DMS 273 (cell line): ENCODE data around the gene KCNQ2.
A peak's percentile ranks its signal among the peaks of the same experiment; 100 is the strongest.

Source experiments
- DNase-seq: peaks from one replicate; lab custom pipeline; 2025; ENCODE audit not compliant: unreplicated experiment; lab: John Stamatoyannopoulos, UW

KCNQ2 gene

DNA sequence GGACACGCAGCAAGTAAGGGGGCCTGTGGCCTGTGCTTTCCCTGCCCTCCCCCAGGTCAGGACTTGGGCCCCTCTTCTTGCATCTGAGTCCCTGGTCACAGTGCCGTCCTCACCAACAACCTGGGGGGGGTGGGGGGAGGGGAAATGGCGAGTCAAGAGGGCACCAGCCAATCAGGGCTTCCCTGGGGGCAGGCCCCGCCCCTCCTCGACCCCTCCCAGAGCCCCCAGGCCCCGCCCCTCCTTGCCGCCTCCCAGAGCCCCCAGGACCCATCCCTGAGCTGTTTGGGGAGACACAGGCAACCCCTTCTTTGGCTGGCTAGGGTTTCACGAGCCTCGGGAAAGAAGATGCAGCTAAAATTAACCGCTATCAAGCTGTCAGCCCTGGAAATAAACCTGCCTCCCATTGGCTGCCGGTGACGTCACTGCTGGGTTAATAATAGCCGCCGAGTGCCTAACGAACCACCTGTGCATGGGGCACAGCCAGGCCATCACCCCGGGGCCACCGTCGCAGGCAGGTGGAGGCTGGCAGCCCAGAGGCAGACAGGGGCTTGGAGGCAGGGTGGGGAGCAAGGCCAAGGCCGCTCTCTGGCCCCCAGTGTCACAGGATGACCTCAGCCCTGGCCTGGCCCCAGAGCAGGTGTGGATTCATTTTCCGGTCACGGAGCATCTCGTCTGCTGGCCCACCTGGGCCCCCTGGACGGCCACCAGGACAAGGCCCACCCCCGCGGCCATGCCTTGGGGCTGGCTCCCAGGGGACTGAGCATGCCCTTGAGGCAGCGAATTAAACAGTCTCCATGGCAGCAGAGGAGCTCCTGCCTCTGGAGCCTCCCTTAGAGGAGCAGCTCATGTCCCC is 29.6 kb upstream of the KCNQ2 start:
- peak; percentile 94 for DNase-seq

DNA sequence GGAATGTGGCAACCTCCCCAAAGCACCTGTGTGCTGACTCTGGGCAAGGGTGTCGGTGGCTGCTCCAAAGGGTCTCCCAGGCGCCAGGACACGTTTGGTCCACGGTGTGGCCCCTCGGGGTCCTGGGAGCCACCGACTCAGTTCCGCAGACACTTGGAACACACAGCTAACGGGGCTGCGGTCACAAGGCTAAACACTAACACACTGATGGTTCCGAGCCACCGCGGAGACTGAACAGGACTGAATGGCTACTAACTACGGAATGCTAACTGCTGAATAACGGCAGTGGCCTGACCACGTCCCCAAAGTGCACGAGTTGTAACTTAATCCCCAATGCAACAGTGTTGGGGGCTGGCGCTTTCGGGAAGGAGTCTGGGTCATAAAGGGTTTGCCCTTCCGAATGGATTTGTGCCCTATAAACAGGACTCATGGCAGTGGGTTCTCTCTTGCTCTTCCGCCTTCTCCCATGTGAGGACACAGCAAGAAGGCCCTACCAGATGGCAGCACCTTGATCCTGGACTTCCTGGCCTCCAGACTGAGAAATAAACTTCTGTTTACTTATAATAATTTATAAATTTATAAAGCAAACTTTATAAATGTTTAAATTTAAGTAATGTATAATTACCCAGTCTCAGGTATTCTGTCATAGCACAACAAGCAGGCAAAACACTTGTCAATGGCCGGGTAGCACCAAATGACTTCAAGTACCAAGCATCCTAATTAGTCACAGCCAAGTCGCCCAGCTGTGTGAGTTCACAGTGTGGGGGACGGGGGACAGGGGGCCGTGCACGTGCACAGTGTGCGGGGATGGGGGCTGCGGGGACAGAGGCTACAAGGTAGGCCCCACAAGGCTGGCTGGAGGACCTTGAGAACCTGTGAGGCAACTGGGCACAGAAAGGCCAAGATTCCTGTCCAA is 28.7 kb upstream of the KCNQ2 start:
- peak; percentile 65 for DNase-seq

DNA sequence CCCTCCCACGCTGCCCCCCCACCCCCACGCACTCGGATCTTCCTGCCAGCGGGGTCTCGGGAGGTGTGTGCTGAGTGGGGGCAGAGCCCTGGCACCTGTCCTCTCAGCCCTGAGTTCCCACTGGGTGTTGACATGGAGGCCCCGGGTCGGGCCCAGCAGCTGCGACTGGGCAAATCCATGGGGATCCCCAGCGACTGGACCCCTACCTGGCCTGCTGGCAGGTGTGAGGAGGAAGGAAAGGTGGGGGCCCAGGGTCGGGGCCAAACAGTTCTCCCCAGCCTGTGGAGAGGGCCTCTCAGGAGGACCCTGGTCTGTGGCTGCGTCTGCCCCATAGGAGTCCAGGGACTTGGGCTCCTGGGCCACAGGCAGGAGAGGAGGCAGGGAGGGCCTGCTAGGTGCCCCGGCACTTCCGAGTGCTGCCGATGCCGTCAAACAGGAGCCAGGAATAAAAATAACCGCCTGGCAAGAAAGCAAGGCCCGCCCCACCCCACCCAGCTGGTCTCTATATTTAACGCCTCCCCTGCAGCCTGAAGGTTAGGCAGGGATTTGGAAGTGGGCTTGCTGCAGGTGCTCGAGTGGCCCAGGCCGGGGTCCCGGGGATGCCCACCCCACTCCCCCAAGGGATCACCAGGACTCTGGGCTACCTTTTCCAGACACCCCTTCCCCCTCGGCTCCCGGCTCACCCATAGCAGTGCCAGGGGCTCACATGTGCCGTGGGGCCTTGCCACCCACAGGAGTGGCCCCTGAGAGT is 27.9 kb upstream of the KCNQ2 start:
- DNase-seq, result no peak

DNA sequence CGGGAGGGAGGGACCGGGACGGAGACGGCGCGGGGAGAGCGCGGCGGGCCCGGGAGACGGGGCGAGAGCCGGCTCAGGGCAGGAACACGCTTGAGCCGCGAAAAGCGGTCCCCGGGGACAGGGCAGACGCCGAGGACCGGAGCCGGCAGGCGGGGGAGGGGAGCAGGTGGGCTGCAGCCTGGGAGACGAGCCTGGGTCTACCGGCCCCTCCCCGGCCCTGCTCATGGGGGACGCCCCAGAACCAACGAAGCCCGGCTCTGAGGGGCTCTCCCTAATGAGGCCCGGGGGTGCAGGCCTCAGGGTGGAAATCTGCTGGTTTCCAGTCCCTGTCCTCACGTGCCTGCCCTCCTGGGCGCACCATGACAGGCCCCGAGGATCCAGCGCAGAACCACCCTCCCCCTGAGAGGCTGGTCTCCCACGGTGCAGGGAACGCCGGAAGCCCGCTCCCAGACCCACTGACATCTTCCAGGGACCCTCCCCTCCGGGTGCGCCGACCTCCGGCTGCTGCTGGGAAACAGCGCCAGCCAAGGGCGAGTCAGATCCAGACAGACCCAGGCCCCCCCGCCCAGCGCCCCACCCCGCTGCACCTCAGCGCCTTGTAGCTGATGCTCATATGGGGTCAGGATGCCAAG is 27.0 kb upstream of the KCNQ2 start:
- DNase-seq, result peak; percentile 83

DNA sequence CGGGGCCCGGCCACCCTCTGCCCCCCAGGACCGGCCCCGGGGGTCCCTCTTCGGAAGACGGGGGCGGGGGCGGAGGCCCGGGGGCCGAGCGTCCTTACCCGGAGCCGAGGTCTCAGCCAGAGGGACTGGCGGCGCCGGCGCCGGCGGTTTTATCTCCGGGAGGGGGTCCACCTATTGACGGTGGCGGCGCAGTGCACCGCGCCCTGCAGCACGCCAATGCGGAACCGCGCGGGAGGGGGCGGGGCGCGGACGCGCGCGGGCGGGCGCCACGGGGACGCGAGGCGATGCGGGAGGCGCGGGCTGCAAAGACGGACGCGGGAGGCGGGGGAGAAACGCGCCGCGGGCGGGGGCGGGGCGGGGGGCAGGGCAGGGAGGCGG is 26.5 kb upstream of the KCNQ2 start, which contains the start of gene EEF1A2:
EEF1A2 (minus strand) TSS at position 124 of the 378 bp plus-strand sequence. CDS start 1,320 bp downstream, outside the sequence.
- peak; percentile 86 for DNase-seq

DNA sequence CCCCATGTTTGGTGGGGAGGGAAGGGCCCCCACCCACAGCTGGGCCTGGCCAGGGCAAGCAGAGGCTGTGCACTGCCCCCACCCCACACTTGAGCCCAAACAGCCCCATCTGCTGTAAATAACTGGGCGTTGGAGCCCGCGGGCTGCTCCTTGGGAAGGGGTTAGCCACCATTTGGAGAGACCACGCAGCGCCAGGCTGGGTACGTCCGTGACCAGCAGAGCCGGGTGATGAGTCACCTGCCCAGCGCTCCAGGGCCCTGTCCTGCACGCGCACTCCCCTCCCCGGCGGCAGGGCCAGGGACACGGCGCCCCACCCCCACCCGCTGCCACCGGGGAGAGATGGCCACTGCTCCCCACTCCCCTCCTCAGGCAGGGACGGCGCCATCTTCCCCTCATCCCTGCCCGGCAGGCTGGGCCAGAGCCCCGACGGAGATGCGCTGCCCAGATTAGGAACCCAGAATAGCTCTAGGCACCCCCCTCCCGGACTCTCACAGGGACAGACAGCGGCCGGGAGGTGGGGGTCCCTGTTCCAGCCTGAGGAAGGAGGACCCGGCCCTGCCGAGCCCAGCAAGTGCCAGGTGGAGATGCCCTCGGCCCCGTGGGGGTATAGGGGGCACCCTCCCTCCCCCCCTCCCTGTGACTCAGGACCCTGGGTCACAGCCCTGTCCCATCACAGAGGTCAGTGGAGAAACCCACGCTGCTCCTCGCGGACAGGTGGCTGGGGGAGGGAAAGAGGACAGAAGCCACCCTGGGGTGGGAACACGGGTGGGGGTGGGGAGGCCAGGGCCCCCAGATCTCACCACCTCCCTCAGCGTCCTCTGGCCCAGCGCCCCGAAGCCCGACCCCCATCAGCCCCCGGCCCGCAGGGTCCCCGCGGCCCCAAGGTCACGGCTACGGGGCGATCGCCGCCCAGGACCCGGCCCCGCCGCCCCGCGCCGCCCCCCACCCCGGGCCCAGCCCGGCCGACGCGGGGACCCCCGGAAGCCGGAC is 25.8 kb upstream of the KCNQ2 start:
- DNase-seq, result peak; percentile 65

DNA sequence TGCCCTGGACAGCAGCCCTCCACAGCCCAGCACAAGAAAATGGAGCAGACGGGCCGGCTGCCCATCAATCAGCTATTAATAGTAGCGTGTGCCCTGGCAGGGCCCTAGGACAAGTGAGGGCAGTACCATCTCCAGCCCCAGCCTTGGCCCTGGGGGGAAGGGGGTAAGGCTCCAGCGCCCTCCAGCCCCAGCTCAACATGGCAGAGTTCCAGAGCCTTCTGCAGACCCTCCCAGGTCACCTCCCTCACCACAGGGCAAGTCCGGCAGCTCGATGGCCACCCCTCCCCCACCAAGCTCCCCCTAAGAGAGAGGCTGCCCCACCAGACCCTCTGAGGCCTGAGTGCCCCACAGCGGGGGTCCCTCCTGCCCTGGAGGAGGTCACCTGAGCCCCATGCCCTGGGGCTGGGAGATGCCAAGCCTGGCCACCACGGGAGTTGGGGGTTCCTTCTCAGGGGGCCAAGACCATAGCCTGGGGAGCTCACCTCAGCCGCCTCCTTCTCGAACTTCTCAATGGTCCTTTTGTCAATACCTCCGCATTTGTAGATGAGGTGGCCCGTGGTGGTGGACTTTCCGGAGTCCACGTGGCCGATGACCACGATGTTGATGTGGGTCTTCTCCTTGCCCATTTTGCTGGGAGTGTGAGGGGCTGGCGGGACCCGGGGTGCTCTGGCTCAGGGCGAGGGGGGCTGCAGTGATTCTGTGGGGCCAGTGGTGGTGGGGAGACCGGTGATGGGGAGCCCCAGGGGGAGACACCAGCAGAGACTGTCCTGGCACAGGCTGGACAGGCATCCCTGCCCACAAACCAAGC is 24.9 kb upstream of the KCNQ2 start:
- DNase-seq, result no peak

DNA sequence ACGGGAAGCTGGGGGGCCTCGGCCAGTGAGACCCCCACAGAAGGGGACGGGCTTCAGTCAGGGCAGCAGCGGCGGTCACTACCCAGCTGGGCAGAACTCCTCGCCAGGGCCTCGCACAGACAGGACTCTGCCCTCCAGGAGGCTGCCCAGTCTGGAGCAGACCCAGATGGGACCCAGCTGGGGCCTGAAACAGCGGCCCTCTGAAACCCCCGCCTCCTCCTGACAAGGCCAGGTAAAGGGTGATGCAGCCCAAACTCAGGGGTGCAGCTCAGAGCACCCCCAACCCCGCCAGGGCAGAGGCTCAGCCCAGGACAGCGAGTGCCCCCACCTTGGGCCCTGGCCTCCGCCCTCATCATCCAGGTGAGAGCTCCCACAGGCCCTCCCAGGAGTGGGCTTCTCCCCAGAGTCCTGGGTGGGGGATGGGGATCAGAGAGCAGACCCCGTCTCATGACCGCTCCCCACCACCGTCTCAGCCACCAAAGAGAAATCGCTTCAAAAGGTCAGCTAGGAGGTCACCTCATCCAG is 24.2 kb upstream of the KCNQ2 start:
- DNase-seq, result no peak

DNA sequence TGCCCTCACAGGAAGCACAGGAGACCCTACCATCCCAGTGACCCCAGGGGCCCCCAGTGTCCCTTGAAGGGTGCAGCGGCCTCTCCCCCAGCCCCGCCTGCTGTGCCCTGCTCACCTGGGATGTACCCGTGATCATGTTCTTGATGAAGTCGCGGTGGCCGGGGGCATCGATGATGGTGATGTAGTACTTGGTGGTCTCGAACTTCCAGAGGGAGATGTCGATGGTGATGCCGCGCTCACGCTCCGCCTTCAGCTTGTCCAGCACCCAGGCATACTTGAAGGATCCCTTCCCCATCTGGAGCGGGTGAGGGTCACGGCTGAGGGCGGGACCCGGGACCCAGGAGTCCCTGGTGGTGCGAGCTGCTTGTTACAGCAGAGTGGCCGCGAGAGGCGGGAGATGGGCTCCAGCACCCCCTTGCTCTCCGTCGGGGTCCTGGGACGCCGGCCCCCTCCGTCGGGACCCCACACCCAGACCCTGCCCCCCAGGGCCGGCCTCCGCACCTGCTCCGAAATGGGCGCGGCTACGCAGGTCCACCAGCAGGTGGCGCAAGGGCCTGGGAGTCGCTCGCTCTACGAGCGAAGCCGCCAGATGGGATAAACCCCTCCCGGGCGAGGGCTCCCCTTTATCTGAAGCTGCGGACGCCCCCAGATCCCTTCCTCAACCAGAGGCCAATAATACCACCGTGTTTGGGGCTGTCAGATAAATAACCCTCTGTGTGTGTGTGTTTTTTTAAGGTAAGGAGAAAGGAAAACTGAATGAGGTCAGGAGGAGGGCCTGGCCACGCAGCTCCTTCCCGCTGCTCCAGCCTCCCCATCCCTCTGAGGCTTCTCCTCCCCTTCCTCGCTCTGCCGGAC is 23.5 kb upstream of the KCNQ2 start:
- peak; percentile 72 for DNase-seq

DNA sequence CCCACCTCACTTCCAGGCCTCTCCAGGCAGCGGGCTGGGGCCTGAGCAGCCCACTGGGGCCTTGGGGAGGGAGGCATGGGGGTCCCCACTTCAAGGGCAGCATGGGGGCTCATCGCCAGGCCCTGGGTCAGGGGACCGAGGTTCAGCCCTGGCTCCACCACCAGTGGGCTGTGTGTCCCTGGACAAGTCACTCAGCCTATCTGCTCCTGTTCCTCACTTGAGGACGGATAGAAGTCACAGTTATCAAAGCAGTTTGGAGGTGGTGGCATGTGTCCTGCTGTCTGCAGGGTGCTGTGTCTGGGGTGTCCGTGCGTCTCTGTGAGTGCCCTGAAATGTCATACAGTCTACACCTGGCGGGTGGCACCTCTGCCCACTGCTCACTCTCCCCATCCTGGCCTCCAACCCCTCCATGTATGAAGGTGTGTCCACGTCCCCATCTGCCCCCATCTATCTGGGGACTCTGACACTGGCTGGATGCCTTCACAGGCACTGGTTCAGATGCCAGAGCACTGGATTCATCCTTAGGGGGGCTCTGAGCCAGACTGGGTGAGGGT is 22.8 kb upstream of the KCNQ2 start:
- no peak for DNase-seq

DNA sequence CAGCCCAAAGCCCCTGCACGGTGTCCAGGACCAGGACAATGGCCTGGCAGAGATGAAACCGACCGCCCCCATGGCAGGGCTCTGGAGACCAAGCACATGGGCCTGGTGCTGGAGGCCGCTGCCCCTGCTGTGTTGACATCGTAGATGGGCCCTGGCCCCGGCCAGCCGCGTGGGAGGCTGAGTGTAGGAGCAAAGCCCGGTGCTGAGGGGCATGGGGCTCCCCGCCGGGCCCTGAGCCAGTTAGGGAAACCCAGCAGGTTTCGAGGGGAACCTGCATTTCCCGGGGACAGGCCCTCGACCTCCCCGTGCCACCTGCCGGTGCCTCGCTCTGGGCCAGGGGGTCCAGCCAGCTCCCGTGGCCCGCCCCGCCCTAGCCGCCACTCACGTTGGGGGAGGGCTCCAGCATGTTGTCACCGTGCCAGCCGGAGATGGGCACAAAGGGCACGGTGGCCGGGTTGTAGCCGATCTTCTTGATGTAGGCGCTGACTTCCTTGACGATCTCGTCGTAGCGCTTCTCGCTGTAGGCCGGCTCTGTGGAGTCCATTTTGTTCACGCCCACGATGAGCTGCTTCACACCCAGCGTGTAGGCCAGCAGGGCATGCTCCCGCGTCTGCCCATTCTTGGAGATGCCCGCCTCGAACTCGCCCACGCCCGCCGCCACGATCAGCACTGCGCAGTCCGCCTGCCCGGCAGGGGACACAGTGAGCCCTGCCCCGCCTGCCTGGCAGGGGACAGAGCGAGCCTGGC is 22.1 kb upstream of the KCNQ2 start:
- DNase-seq, result no peak

DNA sequence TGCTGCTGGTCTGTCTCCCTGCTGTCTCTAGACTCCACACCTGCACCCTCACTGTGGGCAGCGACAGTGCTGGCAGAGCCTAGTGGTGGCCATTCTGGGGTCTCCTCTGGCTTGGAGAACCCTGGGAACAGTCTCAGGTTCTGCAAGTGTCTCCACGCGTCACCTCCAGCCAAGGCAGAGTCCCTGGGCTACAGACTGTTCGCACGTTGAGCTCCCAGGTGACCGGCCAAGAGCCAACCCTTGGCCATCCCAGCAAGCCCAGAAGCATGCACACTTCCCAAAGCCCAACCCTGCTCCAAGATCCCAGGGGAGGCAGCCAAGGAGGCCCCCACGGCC is 21.6 kb upstream of the KCNQ2 start:
- DNase-seq, result no peak

DNA sequence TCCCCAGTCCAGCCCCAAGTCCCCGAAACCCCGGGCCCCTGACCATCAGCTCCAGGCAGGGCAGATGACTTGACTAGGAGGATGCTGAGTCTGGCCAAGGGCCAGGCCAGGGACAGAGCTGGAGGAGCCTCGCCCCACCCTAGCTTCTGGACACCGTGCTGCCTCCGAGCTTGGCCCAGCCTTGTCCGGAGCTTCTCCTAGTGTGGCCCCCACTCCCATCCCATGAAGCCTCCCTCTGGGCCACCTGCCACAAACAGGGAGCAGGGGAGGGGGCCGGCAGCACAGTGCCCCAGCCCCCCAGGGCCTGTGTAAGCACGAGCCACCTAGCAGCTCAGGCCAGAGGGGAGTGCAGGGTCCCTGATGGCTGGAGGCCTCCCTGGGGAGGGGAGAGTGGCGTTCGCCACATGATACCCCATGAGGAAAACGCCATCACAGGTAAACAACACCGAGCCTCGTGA is 21.1 kb upstream of the KCNQ2 start:
- no peak for DNase-seq

DNA sequence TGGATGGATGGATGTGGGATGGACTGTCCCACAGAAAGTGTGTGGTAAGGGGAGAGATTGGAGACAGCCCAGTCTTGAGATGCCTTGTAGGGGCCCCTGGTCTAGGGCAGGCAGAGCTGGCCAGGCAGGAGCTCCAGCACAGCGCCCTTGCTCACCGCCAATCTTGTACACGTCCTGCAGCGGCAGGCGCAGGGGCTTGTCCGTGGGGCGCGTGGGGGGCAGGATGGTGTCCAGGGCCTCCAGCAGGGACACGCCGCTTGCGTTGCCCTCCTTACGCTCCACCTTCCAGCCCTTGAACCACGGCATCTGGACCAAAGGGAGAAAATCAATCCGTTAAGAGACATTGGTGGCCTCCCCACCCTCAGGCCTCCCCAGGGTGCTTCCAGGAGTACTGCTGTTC is 20.5 kb upstream of the KCNQ2 start:
- DNase-seq, result no peak

DNA sequence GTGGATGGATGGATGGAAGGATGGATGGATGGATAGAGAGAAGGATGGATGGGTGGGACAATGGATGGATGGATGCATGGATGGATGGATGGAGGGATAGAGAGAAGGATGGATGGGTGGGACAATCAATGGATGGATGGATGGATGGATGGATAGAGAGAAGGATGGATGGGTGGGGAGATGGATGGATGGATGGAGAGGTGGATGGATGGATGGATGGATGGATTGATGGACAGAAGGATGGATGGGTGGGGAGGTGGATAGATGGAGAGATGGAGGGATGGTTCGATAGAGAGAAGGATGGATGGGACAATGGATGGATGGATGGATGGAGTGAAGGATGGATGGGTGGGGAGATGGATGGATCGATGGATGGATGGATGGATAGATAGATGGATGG is 20.1 kb upstream of the KCNQ2 start:
- no peak for DNase-seq

DNA sequence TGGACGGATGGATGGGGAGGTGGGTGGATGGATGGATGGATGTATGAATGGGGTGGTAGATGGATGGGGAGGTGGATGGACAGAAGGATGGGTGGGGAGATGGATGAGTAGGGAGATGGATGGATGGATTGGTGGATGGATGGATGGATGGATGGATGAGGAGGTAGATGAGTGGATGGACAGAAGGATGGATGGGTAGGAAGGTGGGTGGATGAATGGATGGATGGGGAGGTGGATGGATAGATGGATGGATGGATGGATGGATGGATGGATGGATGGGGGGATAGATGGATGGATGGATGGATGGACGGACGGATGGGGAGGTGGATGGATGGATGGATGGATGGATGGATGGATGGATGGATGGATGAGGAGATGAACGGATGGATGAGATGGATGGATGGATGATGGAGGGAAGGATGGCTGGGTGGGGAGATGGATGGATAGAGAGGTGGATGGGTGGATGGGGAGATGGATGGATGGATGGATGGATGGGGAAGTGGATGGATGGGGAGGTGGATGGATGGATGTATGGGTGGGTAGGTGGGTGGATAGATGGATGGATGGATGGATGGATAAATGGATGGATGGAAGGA is 19.3 kb upstream of the KCNQ2 start:
- DNase-seq, result no peak
